ENCODE data around the gene WNT2B.

WNT2B gene

GRCh38 chr1:112513112-112513870, 4.5 kb downstream of the WNT2B start:
- TF ChIP-seq GATA2 (IDR thresholded peaks at IDR 0.05; ENCODE audit: low read depth, low read length) (no peak), GATA3 (IDR thresholded peaks at IDR 0.05; ENCODE audit: low read depth, low read length) (no peak)

GRCh38 chr1:112514901-112515300, 6.1 kb downstream of the WNT2B start:
- TF ChIP-seq GATA2 (IDR thresholded peaks at IDR 0.05; ENCODE audit: low read depth, low read length) (no peak), GATA3 (IDR thresholded peaks at IDR 0.05; ENCODE audit: low read depth, low read length) (no peak)

- TF ChIP-seq GATA2 (IDR thresholded peaks at IDR 0.05; ENCODE audit: low read depth, low read length) (no peak), GATA3 (IDR thresholded peaks at IDR 0.05; ENCODE audit: low read depth, low read length) (no peak)
Measured at GRCh38 chr1:112515311-112516009, 6.7 kb downstream of the WNT2B start.

GRCh38 chr1:112516141-112516540, 7.4 kb downstream of the WNT2B start:
- TF ChIP-seq GATA2 (IDR thresholded peaks at IDR 0.05; ENCODE audit: low read depth, low read length) (no peak), GATA3 (IDR thresholded peaks at IDR 0.05; ENCODE audit: low read depth, low read length) (no peak)

GRCh38 chr1:112517231-112517630, 8.5 kb downstream of the WNT2B start:
- TF ChIP-seq GATA3 (IDR thresholded peaks at IDR 0.05; ENCODE audit: low read depth, low read length) (no peak), GATA2 (IDR thresholded peaks at IDR 0.05; ENCODE audit: low read depth, low read length) (no peak)

GRCh38 chr1:112517646-112518045, 8.9 kb downstream of the WNT2B start:
- TF ChIP-seq GATA3 (IDR thresholded peaks at IDR 0.05; ENCODE audit: low read depth, low read length) (no peak), GATA2 (IDR thresholded peaks at IDR 0.05; ENCODE audit: low read depth, low read length) (no peak)

GRCh38 chr1:112518186-112518585, 9.4 kb downstream of the WNT2B start:
- TF ChIP-seq GATA3 (IDR thresholded peaks at IDR 0.05; ENCODE audit: low read depth, low read length) (no peak), GATA2 (IDR thresholded peaks at IDR 0.05; ENCODE audit: low read depth, low read length) (no peak)

- TF ChIP-seq GATA2 (IDR thresholded peaks at IDR 0.05; ENCODE audit: low read depth, low read length) (no peak), GATA3 (IDR thresholded peaks at IDR 0.05; ENCODE audit: low read depth, low read length) (no peak)
Measured at GRCh38 chr1:112520166-112520565, 11.4 kb downstream of the WNT2B start.

- TF ChIP-seq GATA3 (IDR thresholded peaks at IDR 0.05; ENCODE audit: low read depth, low read length) = no peak
- TF ChIP-seq GATA2 (IDR thresholded peaks at IDR 0.05; ENCODE audit: low read depth, low read length) = no peak
Measured at GRCh38 chr1:112522621-112523020, 13.9 kb downstream of the WNT2B start.

- TF ChIP-seq GATA3 (IDR thresholded peaks at IDR 0.05; ENCODE audit: low read depth, low read length) (no peak), GATA2 (IDR thresholded peaks at IDR 0.05; ENCODE audit: low read depth, low read length) (no peak)
Measured at GRCh38 chr1:112524251-112524650, 15.5 kb downstream of the WNT2B start.

- TF ChIP-seq GATA2 (IDR thresholded peaks at IDR 0.05; ENCODE audit: low read depth, low read length) = no peak
- no peak for TF ChIP-seq GATA3 (IDR thresholded peaks at IDR 0.05; ENCODE audit: low read depth, low read length)
Measured at GRCh38 chr1:112524986-112525385, 16.2 kb downstream of the WNT2B start.

- TF ChIP-seq GATA3 (IDR thresholded peaks at IDR 0.05; ENCODE audit: low read depth, low read length) (no peak), GATA2 (IDR thresholded peaks at IDR 0.05; ENCODE audit: low read depth, low read length) (no peak)
Measured at GRCh38 chr1:112527266-112528010, 18.7 kb downstream of the WNT2B start.

- TF ChIP-seq GATA3 (IDR thresholded peaks at IDR 0.05; ENCODE audit: low read depth, low read length) (no peak), GATA2 (IDR thresholded peaks at IDR 0.05; ENCODE audit: low read depth, low read length) (no peak)
Measured at GRCh38 chr1:112528076-112528475, 19.3 kb downstream of the WNT2B start.

GRCh38 chr1:112529301-112529700, 20.5 kb downstream of the WNT2B start:
- TF ChIP-seq GATA3 (IDR thresholded peaks at IDR 0.05; ENCODE audit: low read depth, low read length) (no peak), GATA2 (IDR thresholded peaks at IDR 0.05; ENCODE audit: low read depth, low read length) (no peak)

Measured in SH-SY5Y (cell line).